ENCODE measurements around the gene ALDH1A1.

DNA sequence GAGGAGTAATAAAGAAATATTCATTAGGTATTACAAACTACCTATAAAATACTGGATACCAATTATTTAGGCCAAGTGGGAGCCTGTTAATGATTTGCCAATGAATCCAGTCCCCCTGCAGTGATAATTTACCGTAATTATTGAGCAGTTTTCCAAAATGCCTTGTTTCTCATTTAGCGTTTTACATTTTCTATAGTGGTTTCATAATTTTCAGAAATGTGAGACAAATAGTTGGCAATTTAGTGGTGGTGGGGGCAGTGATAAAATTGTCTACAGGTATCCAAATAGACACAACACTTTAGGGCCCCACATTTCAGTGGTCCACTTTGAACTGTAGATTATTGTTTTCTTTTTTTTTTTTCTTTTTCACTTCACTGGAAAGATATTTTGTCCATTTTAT is 27.3 kb upstream of the ALDH1A1 start:
- TF ChIP-seq ZFP30 (CRISPR knock-in tag; IDR thresholded peaks at IDR 0.05) (no peak), ZNF8 (CRISPR knock-in tag; IDR thresholded peaks at IDR 0.05) (no peak), CSDC2 (CRISPR knock-in tag; IDR thresholded peaks at IDR 0.05) (no peak), BACH2 (CRISPR knock-in tag; IDR thresholded peaks at IDR 0.05; ENCODE audit: borderline replicate concordance) (no peak)
